GM23248 (cell line): ENCODE measurements around the gene SLC22A1. TPM values are rescaled to one million over a fixed set of nuclear protein-coding genes. Genes with fewer than 3 reads are reported as not detected.

ENCODE experiments used
- DNase-seq: peaks from one replicate; pipeline ENCODE4 v3.0.0-alpha.2; 2015
- H2AFZ ChIP-seq: fragments of 200-600 bp; sonication (generic); 2 replicates; pipeline ENCODE4 v1.6.1; 2016; ENCODE audit warnings: antibody characterized with exemption
- H3F3A ChIP-seq: fragments of 200-600 bp; sonication (generic); 2 replicates; pipeline ENCODE4 v1.6.1; 2016; ENCODE audit warnings: mild to moderate bottlenecking, antibody characterized with exemption, mixed run types; ENCODE audit not compliant: insufficient read depth
- H3K27ac ChIP-seq: fragments of 200-600 bp; sonication (generic); 2 replicates; pipeline ENCODE4 v1.5.1; 2016; ENCODE audit warnings: mild to moderate bottlenecking
- H3K27me3 ChIP-seq: fragments of 200-600 bp; sonication (generic); replicated peaks from 2 replicates; pipeline ENCODE4 v1.6.1; 2016; ENCODE audit warnings: mild to moderate bottlenecking; ENCODE audit not compliant: insufficient read depth
- H3K36me3 ChIP-seq: fragments of 200-600 bp; sonication (generic); 2 replicates; pipeline ENCODE4 v1.6.1; 2016; ENCODE audit warnings: low read depth, mild to moderate bottlenecking
- H3K4me1 ChIP-seq: fragments of 200-600 bp; sonication (generic); 2 replicates; pipeline ENCODE4 v1.6.1; 2016; ENCODE audit warnings: mild to moderate bottlenecking; ENCODE audit not compliant: insufficient read depth
- H3K4me2 ChIP-seq: fragments of 200-600 bp; sonication (generic); one replicate; pipeline ENCODE4 v1.6.1; 2016; ENCODE audit warnings: mild to moderate bottlenecking; ENCODE audit not compliant: unreplicated experiment
- H3K4me3 ChIP-seq: fragments of 200-600 bp; sonication (generic); 2 replicates; pipeline ENCODE4 v1.5.1; 2016; ENCODE audit warnings: mild to moderate bottlenecking
- H3K79me2 ChIP-seq: fragments of 200-600 bp; sonication (generic); 2 replicates; pipeline ENCODE4 v1.6.1; 2016; ENCODE audit warnings: mild to moderate bottlenecking; ENCODE audit not compliant: insufficient read depth
- H3K9ac ChIP-seq: fragments of 200-600 bp; sonication (generic); 2 replicates; pipeline ENCODE4 v1.6.1; 2016; ENCODE audit warnings: mild to moderate bottlenecking
- H3K9me2 ChIP-seq: fragments of 200-600 bp; sonication (generic); 2 replicates; pipeline ENCODE4 v1.6.1; 2016; ENCODE audit warnings: mixed run types, mild to moderate bottlenecking, moderate library complexity; ENCODE audit not compliant: insufficient read depth
- H3K9me3 ChIP-seq: fragments of 200-600 bp; sonication (generic); one replicate; pipeline ENCODE4 v1.6.1; 2017; ENCODE audit warnings: low read depth
- H4K20me1 ChIP-seq: fragments of 200-600 bp; sonication (generic); 2 replicates; pipeline ENCODE4 v1.6.0; 2016; ENCODE audit not compliant: insufficient read depth
- EZH2 ChIP-seq: fragments of 200-600 bp; sonication (generic); IDR thresholded peaks from 2 replicates; pipeline ENCODE4 v1.6.1; 2018; ENCODE audit warnings: antibody characterized with exemption, mild to moderate bottlenecking; ENCODE audit not compliant: insufficient read depth, poor library complexity, severe bottlenecking
- EZH2phosphoT487 ChIP-seq: fragments of 200-600 bp; sonication (generic); IDR thresholded peaks from 2 replicates; pipeline ENCODE4 v1.6.1; 2018; ENCODE audit warnings: antibody characterized with exemption, moderate library complexity, mild to moderate bottlenecking, low read depth; ENCODE audit not compliant: insufficient read depth
- WGBS, 2 experiments: methylation state at CpG; one replicate each; pipeline ENCODE4 v1.1.6; 2015 to 2017; ENCODE audit warnings: low lambda C conversion rate in 2 of 2, low coverage in 1 of 2; ENCODE audit errors: missing lambda C conversion rate in 2 of 2; 5-methylcytosine and 5-hydroxymethylcytosine counted together
- in situ Hi-C: fragments of 300-500 bp; cut with MboI; formaldehyde crosslinking; loops from 2 replicates; pipeline ENCODE4 v1.15.0; 2020
- polyA plus RNA-seq: library from polyadenylated mRNA; unstranded; fragments of >200 nt; fragmentation: Nextera tagmentation; extraction: Ambion mirVana; gene quantifications from 2 replicates; pipeline ENCODE4 v1.2.1, GENCODE V29; 2016
- total RNA-seq: library from RNA; depleted of rRNA; stranded (reverse); fragments of >200 nt; shearing (Covaris generic); gene quantifications from 2 replicates; pipeline ENCODE4 v1.2.3, GENCODE V29; 2014

The SLC22A1 gene
- total and polyA plus RNA-seq, 2 experiments from 2014 or later = not detected

DNA sequence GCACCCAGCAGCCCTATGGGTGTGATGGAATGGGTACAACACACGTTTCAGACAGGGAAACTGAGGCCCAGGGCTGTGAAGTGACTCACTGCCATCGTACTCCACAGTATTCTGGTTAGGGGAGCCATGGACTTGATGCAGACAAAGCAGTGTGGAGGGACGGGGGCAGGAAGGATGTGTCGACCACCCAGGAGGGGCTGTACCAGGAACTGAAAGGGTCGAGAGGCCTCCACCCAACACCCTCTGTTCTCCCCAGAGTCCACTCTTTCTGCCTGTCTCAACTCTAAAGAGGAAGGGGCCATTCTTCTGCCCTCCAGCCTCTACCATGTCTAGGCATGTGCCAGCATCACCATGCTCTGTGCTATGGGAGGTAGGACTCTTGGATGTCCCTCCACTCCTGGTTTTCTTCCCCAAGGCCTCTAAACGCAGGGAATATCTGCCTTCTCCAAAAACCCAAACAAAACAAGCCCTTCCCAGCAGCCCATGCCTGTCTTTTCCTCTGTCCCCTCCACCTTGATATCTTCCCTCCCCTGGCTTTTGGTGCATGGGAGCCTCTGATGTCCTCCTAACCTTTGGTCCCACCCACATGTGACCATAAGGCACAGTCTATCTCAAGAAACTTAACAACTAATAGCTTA is 7.4 kb downstream of the SLC22A1 start:
- Histone ChIP-seq H3K4me1 (no peaks in the 10 kb centered on the region), H2AFZ (no peak overlapping the region), H4K20me1 (no peaks in the 10 kb centered on the region), H3K9me3 (no peaks in the 10 kb centered on the region), H3K9ac (no peak overlapping the region), H3K4me2 (no peak overlapping the region), H3K36me3 (no peaks in the 10 kb centered on the region), H3K4me3 (no peak overlapping the region), H3F3A (no peaks in the 10 kb centered on the region), H3K27me3 (no peaks in the 10 kb centered on the region), H3K27ac (no peak overlapping the region), H3K9me2 (no peaks in the 10 kb centered on the region), H3K79me2 (no peaks in the 10 kb centered on the region)
- in situ Hi-C loops = no loop called here
- TF ChIP-seq EZH2 (no peak), EZH2phosphoT487 (no peak)
- 82% methylated on average over 6 of the region's 6 CpGs for WGBS, 2 experiments
- DNase-seq = no peak

DNA sequence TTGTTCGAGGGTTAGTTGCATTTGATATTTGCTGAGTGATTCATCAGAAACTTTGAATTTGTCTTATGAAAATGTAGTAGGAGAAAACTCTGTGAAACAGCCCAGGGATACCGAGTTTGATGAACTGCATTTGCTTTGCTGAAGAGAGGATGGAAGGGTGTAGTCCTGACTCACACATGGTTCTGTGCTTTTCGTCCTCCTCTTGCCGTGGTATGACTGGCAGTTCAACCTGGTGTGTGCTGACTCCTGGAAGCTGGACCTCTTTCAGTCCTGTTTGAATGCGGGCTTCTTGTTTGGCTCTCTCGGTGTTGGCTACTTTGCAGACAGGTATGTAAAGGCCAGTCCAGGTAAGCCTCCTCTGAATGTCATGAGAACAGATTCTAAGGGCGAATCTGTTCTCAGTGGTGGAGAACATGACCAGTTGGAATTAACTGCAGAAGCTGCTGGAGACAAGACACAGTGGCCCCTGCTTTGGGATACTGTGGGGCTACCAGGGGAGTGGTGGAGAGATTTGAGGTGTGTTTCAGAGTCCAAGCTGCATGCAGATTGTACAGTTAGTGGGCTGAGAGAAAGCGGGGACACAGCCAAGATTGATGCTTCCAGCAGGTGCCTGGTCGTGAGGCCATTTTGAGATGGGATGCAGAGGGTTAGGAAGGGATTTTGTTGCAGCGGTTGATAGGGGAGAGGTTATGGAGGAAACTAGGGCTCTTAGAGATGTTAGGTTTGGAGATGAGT is 8.4 kb downstream of the SLC22A1 start:
- TF ChIP-seq EZH2phosphoT487 (no peak), EZH2 (no peak)

DNA sequence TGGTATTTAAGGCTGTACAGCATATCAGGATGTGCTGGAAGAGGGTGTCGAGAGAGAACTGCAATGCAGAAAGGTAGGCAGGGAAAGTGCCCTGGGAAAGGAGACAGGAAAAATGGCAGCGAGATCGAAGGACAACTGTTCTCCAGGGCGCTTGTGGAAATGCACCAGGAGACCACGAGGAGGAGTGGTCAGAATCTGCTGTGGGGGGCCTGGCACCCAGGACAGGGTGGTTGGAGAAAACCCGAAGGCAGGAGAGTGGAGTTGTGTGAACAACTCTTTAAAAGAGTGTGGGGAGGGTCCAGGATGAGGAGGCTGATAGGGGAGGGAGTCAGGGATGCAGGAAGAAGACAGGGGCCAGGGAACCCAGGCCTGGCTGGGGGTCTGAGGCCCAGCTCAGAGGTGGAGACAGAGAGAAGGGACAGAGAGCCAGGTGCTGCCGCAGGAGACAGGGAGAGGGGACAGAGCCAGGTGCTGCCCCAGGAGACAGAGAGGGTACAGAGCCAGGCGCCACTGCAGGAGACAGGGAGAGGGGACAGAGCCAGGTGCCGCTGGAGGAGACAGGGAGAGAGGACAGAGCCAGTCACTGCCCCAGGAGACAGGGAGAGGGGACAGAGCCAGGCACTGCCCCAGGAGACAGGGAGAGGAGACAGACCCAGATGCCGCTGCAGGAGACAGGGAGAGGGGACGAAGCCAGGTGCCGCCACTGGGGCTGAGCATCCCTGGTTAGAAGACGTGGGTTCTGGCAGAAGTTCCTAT is 9.3 kb downstream of the SLC22A1 start:
- no peaks in the 10 kb centered on the region for H3K4me1 ChIP-seq
- no peaks in the 10 kb centered on the region for H3K36me3 ChIP-seq
- no peak overlapping the region for H3K9ac ChIP-seq
- H3K79me2 ChIP-seq = no peaks in the 10 kb centered on the region
- H3K4me3 ChIP-seq = no peak overlapping the region
- H3K9me2 ChIP-seq = no peaks in the 10 kb centered on the region
- 88% methylated on average over 13 of the region's 13 CpGs for WGBS, 2 experiments
- in situ Hi-C loops = no loop called here
- H4K20me1 ChIP-seq = no peaks in the 10 kb centered on the region
- no peaks in the 10 kb centered on the region for H3K9me3 ChIP-seq
- H3K27ac ChIP-seq = no peak overlapping the region
- no peak overlapping the region for H2AFZ ChIP-seq
- H3F3A ChIP-seq = no peaks in the 10 kb centered on the region
- no peaks in the 10 kb centered on the region for H3K27me3 ChIP-seq
- TF ChIP-seq EZH2 (no peak), EZH2phosphoT487 (no peak)
- no peak overlapping the region for H3K4me2 ChIP-seq
- DNase-seq = no peak

More for the DNA sequence above, 8.4 kb downstream of the SLC22A1 start:
- no peaks in the 10 kb centered on the region for H3K36me3 ChIP-seq
- no peak for DNase-seq
- H3K4me2 ChIP-seq = no peak overlapping the region
- no peaks in the 10 kb centered on the region for H3K9me3 ChIP-seq
- H3K27me3 ChIP-seq = no peaks in the 10 kb centered on the region
- 94 to 95% methylated on average over 10 of the region's 10 CpGs for WGBS, 2 experiments
- no peaks in the 10 kb centered on the region for H3K9me2 ChIP-seq
- H3K4me3 ChIP-seq = no peak overlapping the region
- no peaks in the 10 kb centered on the region for H3F3A ChIP-seq
- in situ Hi-C loops = no loop called here
- no peak overlapping the region for H3K9ac ChIP-seq
- H4K20me1 ChIP-seq = no peaks in the 10 kb centered on the region
- no peak overlapping the region for H2AFZ ChIP-seq
- H3K79me2 ChIP-seq = no peaks in the 10 kb centered on the region
- H3K4me1 ChIP-seq = no peaks in the 10 kb centered on the region
- no peak overlapping the region for H3K27ac ChIP-seq

DNA sequence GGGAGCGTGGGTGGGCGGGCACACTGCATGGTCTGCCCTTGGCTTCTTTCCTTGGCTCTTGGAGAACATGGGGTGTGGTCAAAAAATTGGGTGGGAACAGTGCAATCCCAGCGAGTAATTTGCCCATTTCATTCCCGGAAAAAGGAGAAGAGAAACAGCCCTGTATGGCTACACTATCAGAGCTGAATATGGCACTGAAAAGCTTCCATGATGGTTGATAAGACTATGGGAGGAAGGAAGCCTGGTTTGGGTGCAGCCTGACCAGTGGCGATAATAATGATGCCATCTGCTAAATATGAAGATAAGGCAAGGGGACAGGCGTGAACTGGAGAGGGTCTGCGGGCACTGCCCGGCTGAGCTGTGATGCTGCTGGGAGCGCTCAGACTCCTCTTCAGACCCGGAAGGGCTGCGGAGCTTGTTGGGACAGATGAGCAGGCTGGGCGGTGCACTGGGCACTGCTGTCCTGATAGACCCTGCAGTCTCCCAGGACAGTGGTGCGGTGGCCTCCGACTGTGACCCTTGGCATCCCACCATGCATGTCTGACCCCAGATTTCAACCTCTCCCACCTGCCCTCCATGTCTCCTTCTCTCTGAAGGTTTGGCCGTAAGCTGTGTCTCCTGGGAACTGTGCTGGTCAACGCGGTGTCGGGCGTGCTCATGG is 10.2 kb downstream of the SLC22A1 start:
- Histone ChIP-seq H3K9me2 (no peaks in the 10 kb centered on the region), H3K4me1 (no peaks in the 10 kb centered on the region), H4K20me1 (no peaks in the 10 kb centered on the region), H3K36me3 (no peaks in the 10 kb centered on the region), H3K9me3 (no peaks in the 10 kb centered on the region), H3K4me3 (no peak overlapping the region), H3K79me2 (no peaks in the 10 kb centered on the region), H2AFZ (no peak overlapping the region), H3K4me2 (no peak overlapping the region), H3K27ac (no peak overlapping the region), H3K27me3 (no peaks in the 10 kb centered on the region), H3K9ac (no peak overlapping the region), H3F3A (no peaks in the 10 kb centered on the region)
- in situ Hi-C loops = no loop called here
- TF ChIP-seq EZH2phosphoT487 = no peak
- no peak for TF ChIP-seq EZH2
- WGBS, 2 experiments = 94 to 97% methylated on average over 17 to 19 of the region's 19 CpGs
- no peak for DNase-seq
